Loucy (cell line): ENCODE results near the gene MYO9A.

ENCODE experiments used
- CTCF ChIP-seq: fragments of 200-600 bp; sonication (generic); conservative IDR thresholded peaks from 2 replicates; pipeline ENCODE4 v1.5.1; 2014; ENCODE audit warnings: mild to moderate bottlenecking, antibody characterized with exemption, low read length
- EZH2phosphoT487 ChIP-seq: fragments of 200-600 bp; IDR thresholded peaks from 2 replicates; pipeline ENCODE4 v1.6.1; 2018; ENCODE audit warnings: antibody characterized with exemption, mild to moderate bottlenecking, moderate library complexity, borderline replicate concordance

DNA sequence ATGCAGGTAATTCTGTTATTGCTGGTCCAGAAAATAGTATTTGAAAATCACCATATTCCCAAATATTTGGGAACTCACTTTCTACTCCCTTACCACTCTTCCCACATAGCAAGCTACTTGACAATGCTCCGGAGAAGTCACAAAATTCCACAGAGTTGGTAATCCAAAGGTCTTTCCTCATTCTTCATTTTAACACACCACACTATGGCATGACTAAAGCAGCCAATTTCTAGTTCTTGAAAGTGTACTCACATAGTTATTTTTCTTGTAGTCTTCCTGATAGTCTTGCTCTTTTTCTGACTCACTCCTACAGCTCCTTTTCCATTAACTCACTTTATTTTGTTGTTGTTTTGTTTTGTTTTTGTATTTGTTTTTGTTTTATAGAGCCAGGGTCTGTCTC lies 67.2 kb downstream of the MYO9A start:
- TF ChIP-seq CTCF = no peak
- no peak for TF ChIP-seq EZH2phosphoT487
